PC-3 (cell line): ENCODE data around the gene NCOA1. TPM values are rescaled to one million over a fixed set of nuclear protein-coding genes. Genes with fewer than 3 reads are reported as not detected.

ENCODE experiments used
- ATAC-seq: fragments of 200-7000 bp; cut with Tn5 transposase; 2 replicates; pipeline ENCODE4 v1.9.1; 2020; ENCODE audit warnings: mild to moderate bottlenecking, moderate library complexity
- BruUV-seq: library from RNA; stranded (reverse); fragments of 400-500 nt; replicated peaks from 2 replicates; lab custom pipeline; 2021; lab: Mats Ljungman, UMichigan
- CTCF ChIA-PET: fragments of 300-600 bp; sonication (Branson Sonifier 250); formaldehyde crosslinking; loops from one replicate; lab custom pipeline; 2022; ENCODE audit warnings: antibody characterized with exemption; lab: Charles Lee
- POLR2A ChIA-PET: fragments of 300-600 bp; sonication (Branson Sonifier 250); formaldehyde crosslinking; loops from one replicate; lab custom pipeline; 2022; ENCODE audit warnings: antibody characterized with exemption; ENCODE audit not compliant: unreplicated experiment; lab: Charles Lee
- DNase-seq: peaks from one replicate; pipeline ENCODE4 v3.0.0-alpha.2; 2015
- H2AFZ ChIP-seq: fragments of 300-600 bp; sonication (generic); 2 replicates; pipeline ENCODE4 v1.6.0; 2016; ENCODE audit warnings: antibody characterized with exemption, low read length
- H3F3A ChIP-seq: fragments of 300-600 bp; sonication (generic); one replicate; pipeline ENCODE4 v1.6.0; 2017; ENCODE audit warnings: antibody characterized with exemption, low read length, control low read depth, mild to moderate bottlenecking; ENCODE audit not compliant: unreplicated experiment
- H3K27ac ChIP-seq: fragments of 300-600 bp; sonication (generic); 2 replicates; pipeline ENCODE4 v1.5.1; 2016; ENCODE audit warnings: mild to moderate bottlenecking, low read length
- H3K27me3 ChIP-seq: fragments of 300-600 bp; sonication (generic); 2 replicates; pipeline ENCODE4 v1.6.1; 2016; ENCODE audit warnings: low read length, mixed read lengths
- H3K36me3 ChIP-seq: fragments of 300-600 bp; sonication (generic); 2 replicates; pipeline ENCODE4 v1.6.1; 2016; ENCODE audit warnings: low read depth, mixed run types, low read length, mixed read lengths
- H3K4me1 ChIP-seq: fragments of 300-600 bp; sonication (generic); 2 replicates; pipeline ENCODE4 v1.5.1; 2016; ENCODE audit warnings: low read length; ENCODE audit not compliant: insufficient read depth
- H3K4me2 ChIP-seq: fragments of 300-600 bp; sonication (generic); 2 replicates; pipeline ENCODE4 v1.6.0; 2016; ENCODE audit warnings: low read length
- H3K4me3 ChIP-seq: fragments of 300-600 bp; sonication (generic); 2 replicates; pipeline ENCODE4 v1.5.1; 2016; ENCODE audit warnings: mild to moderate bottlenecking, low read length, mixed read lengths
- H3K79me2 ChIP-seq: fragments of 300-600 bp; sonication (generic); 2 replicates; pipeline ENCODE4 v1.6.1; 2017; ENCODE audit warnings: low read length, mixed read lengths
- H3K9ac ChIP-seq: fragments of 300-600 bp; sonication (generic); 2 replicates; pipeline ENCODE4 v1.6.0; 2016; ENCODE audit warnings: mild to moderate bottlenecking, low read length
- H3K9me2 ChIP-seq: fragments of 300-600 bp; sonication (generic); replicated peaks from 2 replicates; pipeline ENCODE4 v1.6.1; 2016; ENCODE audit warnings: mixed run types, low read length, mixed read lengths
- H3K9me3 ChIP-seq: fragments of 300-600 bp; sonication (generic); 2 replicates; pipeline ENCODE4 v1.6.1; 2016; ENCODE audit warnings: low read length, mixed read lengths
- H4K20me1 ChIP-seq: fragments of 300-600 bp; sonication (generic); 2 replicates; pipeline ENCODE4 v1.6.1; 2016; ENCODE audit warnings: low read length, mixed read lengths
- EZH2 ChIP-seq: fragments of 300-600 bp; sonication (generic); IDR thresholded peaks from one replicate; pipeline ENCODE4 v1.6.1; 2017; ENCODE audit warnings: antibody characterized with exemption, mild to moderate bottlenecking, low read length; ENCODE audit not compliant: unreplicated experiment
- EZH2phosphoT487 ChIP-seq: fragments of 300-600 bp; sonication (generic); IDR thresholded peaks from 2 replicates; pipeline ENCODE4 v1.6.1; 2018; ENCODE audit warnings: mild to moderate bottlenecking, antibody characterized with exemption, low read length, borderline replicate concordance
- intact Hi-C: fragments of 100-400 bp; cut with micrococcal nuclease; formaldehyde crosslinking; loops from 2 replicates; pipeline ENCODE4 v1.9.0; 2023
- total RNA-seq: library from RNA; depleted of rRNA; stranded (reverse); fragments of >200 nt; gene quantifications from 2 replicates; pipeline ENCODE4 v1.2.3, GENCODE V29; 2014
- TF ChIP-seq, protein P1 (sequence below): fragments of 300-600 bp; sonication (generic); conservative IDR thresholded peaks from 2 replicates; pipeline ENCODE4 v1.5.1; 2017; ENCODE audit warnings: antibody characterized with exemption, low read depth, mild to moderate bottlenecking, low read length

NCOA1 gene
- total RNA-seq, 1 experiment from 2014 or later, result 7.5 TPM

DNA sequence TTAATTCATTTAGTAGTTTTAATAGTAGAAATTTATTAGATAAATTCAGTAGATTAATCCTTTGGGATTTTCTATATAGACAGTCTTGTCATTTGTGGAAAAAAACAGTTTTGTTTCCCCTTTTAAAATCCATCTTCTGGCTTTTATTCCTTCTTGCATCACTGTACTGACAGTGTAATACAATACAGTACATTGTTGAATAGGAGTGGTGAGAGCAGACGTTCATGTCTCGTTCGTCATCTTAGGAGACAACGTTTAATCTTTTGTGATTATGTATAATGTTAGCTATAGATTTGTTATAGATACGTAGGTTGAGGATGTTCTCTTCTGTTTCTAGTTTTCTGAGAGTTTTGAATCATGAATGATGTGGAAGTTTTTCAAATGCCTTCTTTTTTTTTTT lies 61.8 kb downstream of the NCOA1 start:
- H3K27ac ChIP-seq, result no peak overlapping the region
- no peak overlapping the region for H3K4me2 ChIP-seq
- no peak for ATAC-seq
- H3K36me3 ChIP-seq, result no peaks in the 10 kb centered on the region
- intact Hi-C loops, result no loop called here
- ChIA-PET POLR2A (no interaction called here), CTCF (no interaction called here)
- H3K4me1 ChIP-seq, result no peaks in the 10 kb centered on the region
- no TSS peak for BruUV-seq
- H3K4me3 ChIP-seq, result no peak overlapping the region
- H3K9me3 ChIP-seq, result no peaks in the 10 kb centered on the region
- no peaks in the 10 kb centered on the region for H4K20me1 ChIP-seq
- no peaks in the 10 kb centered on the region for H3K27me3 ChIP-seq
- H3K9ac ChIP-seq, result no peak overlapping the region
- no peaks in the 10 kb centered on the region for H3K9me2 ChIP-seq
- TF ChIP-seq EZH2 (no peak), EZH2phosphoT487 (no peak)
- TF ChIP-seq, protein P1, sequence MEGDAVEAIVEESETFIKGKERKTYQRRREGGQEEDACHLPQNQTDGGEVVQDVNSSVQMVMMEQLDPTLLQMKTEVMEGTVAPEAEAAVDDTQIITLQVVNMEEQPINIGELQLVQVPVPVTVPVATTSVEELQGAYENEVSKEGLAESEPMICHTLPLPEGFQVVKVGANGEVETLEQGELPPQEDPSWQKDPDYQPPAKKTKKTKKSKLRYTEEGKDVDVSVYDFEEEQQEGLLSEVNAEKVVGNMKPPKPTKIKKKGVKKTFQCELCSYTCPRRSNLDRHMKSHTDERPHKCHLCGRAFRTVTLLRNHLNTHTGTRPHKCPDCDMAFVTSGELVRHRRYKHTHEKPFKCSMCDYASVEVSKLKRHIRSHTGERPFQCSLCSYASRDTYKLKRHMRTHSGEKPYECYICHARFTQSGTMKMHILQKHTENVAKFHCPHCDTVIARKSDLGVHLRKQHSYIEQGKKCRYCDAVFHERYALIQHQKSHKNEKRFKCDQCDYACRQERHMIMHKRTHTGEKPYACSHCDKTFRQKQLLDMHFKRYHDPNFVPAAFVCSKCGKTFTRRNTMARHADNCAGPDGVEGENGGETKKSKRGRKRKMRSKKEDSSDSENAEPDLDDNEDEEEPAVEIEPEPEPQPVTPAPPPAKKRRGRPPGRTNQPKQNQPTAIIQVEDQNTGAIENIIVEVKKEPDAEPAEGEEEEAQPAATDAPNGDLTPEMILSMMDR, result no peak
- H3K79me2 ChIP-seq, result no peaks in the 10 kb centered on the region
- H3F3A ChIP-seq, result no peaks in the 10 kb centered on the region
- no peak for DNase-seq
- H2AFZ ChIP-seq, result no peak overlapping the region

DNA sequence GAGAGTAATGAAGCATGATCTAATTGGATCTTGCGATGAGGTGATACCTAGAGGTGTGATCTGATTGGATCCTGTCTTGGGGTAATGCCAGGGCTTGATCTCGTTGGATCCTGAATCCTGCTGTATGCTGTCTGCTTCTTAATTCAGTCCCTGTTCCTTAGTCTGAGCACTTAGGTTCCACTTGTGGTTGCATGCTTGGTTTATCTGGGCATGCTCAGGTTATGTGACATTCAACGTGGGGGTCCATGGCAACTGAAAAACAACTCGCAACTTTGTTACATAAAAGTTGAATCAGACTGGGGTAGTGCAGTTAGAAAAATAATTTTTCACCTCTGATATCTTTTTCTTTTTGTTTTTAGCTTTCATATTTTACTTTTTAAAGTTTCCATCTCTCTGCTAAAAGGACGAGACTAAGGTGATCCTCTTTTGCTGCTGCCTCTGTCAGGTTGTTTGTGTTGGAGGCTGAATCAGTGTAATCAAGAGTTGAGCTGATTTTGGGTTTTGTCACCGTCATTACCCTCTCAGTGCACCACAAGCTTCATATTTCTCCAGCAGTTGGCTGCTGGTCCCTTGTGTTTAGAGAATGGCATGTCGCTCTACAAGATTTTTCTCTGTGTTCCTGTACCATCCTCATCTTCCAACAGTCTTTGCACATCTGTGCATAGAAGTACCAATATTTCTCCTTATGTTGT lies 67.9 kb downstream of the NCOA1 start:
- CTCF ChIA-PET, result no interaction called here
- Histone ChIP-seq H3K9ac (no peak overlapping the region), H3K27ac (no peak overlapping the region), H3K9me2 (no peaks in the 10 kb centered on the region), H3F3A (no peaks in the 10 kb centered on the region), H3K36me3 (no peaks in the 10 kb centered on the region), H3K4me1 (no peaks in the 10 kb centered on the region), H3K27me3 (no peaks in the 10 kb centered on the region), H3K79me2 (no peaks in the 10 kb centered on the region), H3K9me3 (no peaks in the 10 kb centered on the region), H3K4me2 (no peak overlapping the region), H2AFZ (no peak overlapping the region), H4K20me1 (no peaks in the 10 kb centered on the region), H3K4me3 (no peak overlapping the region)
- no peak for TF ChIP-seq EZH2
- TF ChIP-seq EZH2phosphoT487, result no peak
- TF ChIP-seq, protein P1, result no peak
- DNase-seq (no peak), ATAC-seq (no peak)
- intact Hi-C loops, result no loop called here
- POLR2A ChIA-PET, result no interaction called here
- no TSS peak for BruUV-seq

DNA sequence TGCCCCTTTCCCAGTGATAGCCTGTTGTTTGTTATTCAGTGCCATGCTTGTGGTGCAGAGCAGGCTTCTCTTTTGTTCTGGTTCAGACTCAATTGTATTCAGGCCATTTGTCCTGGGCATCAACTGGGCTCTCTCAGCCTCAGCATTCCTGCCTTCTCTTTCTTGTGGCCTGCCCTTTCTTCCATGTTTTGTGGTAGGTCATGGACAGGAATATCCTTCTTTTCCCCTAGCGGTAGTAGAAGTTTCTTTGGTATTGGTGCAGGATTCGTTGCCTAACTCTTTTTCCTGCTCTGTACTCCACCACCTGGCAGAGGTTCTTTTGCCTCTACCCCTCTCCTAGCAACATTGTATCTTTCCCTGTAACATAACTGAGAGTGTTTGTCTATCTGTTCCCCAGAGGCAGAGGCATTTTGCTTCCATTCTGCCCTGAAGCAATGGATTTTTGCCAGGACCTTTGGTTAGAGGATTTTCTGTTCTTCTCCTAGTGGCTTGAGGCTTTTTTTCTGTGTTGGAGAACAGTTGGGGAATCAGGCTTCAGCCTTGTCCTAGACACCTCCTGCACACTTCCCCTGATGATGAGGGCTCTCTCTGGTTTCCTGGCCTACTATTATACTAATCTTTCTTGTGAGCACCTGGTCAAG lies 68.5 kb downstream of the NCOA1 start:
- no TSS peak for BruUV-seq
- no peaks in the 10 kb centered on the region for H3K79me2 ChIP-seq
- no peak overlapping the region for H3K27ac ChIP-seq
- no peaks in the 10 kb centered on the region for H4K20me1 ChIP-seq
- H2AFZ ChIP-seq, result no peak overlapping the region
- H3K27me3 ChIP-seq, result no peaks in the 10 kb centered on the region
- H3K4me2 ChIP-seq, result no peak overlapping the region
- H3K4me3 ChIP-seq, result no peak overlapping the region
- no peaks in the 10 kb centered on the region for H3K36me3 ChIP-seq
- CTCF ChIA-PET, result no interaction called here
- DNase-seq, result no peak
- H3K9me3 ChIP-seq, result no peaks in the 10 kb centered on the region
- TF ChIP-seq, protein P1, result no peak
- TF ChIP-seq EZH2 (no peak), EZH2phosphoT487 (no peak)
- no peak overlapping the region for H3K9ac ChIP-seq
- no peak for ATAC-seq
- intact Hi-C loops, result no loop called here
- POLR2A ChIA-PET, result no interaction called here
- no peaks in the 10 kb centered on the region for H3K4me1 ChIP-seq
- no peaks in the 10 kb centered on the region for H3F3A ChIP-seq
- H3K9me2 ChIP-seq, result no peaks in the 10 kb centered on the region
